NCI-H2196 (cell line): Measurements from ENCODE around the gene PCYOX1L.

Source experiments
- DNase-seq: peaks from one replicate; lab custom pipeline; 2025; ENCODE audit not compliant: unreplicated experiment; lab: John Stamatoyannopoulos, UW

PCYOX1L gene

GRCh38 chr5:149366169-149366729, 8.4 kb downstream of the PCYOX1L start:
- no peak for DNase-seq

GRCh38 chr5:149367249-149367971, 9.6 kb downstream of the PCYOX1L start:
- peak; percentile 67 for DNase-seq

DNA sequence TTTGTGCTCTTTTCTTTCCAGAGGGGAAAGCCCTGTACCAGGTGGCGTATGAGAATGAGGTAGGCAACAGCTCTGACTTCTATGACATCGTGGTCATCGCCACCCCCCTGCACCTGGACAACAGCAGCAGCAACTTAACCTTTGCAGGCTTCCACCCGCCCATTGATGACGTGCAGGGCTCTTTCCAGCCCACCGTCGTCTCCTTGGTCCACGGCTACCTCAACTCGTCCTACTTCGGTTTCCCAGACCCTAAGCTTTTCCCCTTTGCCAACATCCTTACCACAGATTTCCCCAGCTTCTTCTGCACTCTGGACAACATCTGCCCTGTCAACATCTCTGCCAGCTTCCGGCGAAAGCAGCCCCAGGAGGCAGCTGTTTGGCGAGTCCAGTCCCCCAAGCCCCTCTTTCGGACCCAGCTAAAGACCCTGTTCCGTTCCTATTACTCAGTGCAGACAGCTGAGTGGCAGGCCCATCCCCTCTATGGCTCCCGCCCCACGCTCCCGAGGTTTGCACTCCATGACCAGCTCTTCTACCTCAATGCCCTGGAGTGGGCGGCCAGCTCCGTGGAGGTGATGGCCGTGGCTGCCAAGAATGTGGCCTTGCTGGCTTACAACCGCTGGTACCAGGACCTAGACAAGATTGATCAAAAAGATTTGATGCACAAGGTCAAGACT, 10.3 kb downstream of the PCYOX1L start:
- no peak for DNase-seq

GRCh38 chr5:149370878-149371277, 13.0 kb downstream of the PCYOX1L start:
- DNase-seq: peak; percentile 28

DNA sequence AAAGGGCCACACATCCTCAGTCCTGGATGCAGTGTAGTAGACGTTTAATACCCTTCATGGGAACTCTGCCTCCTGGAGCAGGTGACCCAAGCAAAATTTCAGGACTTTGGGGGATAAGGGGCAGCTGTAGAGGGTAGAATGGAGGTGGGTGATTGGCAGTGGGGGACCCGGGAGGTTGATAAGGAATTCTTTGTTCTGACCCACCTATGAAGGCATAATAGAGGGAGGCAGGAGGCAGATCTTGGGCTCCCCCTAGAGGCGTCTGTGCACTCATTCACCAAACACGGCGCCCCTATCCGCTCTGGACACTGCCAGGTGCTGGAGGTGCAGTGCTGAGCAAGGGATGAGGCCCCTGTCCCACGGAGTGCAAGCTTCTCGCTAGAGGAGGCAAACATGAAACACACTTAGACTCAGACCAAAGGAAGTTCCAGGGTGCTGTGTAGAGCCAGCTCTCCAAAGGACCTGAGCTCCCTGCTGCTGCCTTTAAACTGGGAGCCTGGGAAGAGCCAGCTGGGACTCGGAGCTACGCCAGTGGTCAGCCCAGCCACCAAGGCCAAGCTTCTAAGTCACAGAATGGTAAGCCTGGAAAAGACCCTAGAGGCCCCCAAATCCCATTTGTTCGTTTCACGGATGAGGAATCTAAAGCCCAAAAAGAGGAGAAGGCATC, 13.6 kb downstream of the PCYOX1L start:
- DNase-seq: peak; percentile 62

GRCh38 chr5:149372076-149372795, 14.4 kb downstream of the PCYOX1L start:
- DNase-seq: no peak

DNA sequence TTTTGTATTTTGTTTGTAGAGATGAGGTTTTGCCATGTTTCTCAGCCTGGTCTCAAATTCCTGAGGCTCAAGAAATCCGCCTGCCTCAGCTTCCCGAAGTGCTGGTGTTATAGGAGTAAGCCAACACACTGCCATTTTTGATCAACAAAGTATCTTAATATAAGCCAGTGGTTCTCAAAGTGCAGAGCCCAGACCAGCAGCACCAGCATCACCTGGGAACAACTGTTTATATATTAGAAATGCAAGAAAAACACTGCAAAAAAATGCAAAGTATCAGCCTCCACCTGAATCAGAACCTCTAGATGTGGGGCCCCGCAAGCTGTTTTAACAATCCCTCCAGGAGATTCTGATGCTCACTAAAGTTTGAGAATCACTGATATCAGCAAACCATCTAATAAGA, 15.1 kb downstream of the PCYOX1L start:
- DNase-seq: no peak

DNA sequence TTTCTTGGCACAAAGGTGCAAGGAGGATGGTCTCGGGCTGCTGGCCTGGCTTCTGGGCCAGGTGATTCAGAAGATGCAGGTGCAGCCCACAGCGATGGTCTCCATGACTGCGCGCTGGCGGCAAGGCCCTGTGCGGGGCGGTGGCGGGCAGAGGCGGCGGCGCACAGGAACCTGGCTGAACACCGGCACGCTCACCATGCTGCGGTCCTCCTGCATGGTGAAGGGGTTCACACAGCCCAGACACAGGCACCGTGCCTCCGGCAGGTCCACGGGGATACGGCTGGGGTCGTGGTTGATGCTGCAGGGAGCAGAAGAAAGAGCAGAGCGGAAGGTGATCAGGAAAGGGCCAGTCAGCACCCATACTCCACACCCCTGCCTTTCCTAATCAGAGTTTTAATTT, 16.5 kb downstream of the PCYOX1L start:
- no peak for DNase-seq

DNA sequence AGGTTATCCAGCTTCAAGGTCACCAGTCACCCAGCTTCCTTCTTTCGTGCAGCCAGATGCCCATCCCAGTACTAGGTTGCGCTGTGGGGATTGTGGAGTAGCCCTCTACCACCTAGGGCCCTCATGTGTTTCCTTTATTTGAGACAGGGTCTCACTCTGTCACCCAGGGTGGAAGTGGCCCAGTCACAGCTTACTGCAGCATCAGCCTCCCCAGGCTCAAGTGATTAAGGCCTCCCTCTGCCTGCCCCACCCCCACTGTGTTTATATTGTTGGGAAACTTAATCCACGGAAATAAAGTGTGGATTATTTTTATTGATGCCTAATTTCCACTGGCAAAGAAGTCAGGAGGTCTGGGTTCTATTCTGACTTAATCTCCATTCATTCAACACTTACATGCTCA, 17.0 kb downstream of the PCYOX1L start:
- DNase-seq: no peak

DNA sequence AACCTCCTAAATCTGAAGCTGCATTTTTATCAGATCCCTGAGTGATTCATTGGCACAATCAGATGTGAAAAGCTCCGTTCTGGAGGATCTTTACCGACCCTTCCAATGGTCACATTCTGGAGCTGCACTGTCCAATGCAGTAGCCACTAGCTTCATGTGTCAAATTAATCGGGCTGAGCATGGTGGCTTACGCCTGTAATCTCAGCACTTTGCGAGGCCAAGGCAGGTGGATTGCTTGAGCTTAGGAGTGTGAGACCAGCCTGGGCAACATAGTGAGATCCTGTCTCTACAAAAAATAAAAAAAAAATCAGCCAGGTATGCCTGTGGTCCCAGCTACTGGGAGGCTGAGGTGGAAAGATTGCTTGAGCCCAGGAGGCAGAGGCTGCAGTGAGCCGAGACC, 17.6 kb downstream of the PCYOX1L start:
- DNase-seq: no peak

DNA sequence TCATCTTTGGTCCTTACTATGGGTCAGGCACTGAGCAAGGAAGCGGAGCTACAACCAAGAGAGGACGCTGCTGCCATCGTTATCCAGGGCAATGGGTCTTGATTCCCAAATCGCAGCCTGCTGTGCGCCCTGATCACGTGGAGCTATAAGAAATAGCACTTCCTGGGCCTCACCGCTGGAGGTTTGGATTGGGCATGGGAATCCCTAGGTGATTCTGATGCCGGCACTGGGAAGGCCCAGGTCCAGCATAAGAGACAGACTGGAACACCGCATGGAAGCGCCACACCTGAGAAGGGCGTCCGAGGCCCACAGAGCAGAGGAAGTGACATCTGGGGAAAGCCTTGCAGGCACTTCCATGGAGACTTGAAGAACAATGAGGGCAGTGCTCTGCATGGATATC, 18.3 kb downstream of the PCYOX1L start:
- no peak for DNase-seq

- DNase-seq: no peak
Measured at GRCh38 chr5:149376711-149377447, 19.0 kb downstream of the PCYOX1L start.

DNA sequence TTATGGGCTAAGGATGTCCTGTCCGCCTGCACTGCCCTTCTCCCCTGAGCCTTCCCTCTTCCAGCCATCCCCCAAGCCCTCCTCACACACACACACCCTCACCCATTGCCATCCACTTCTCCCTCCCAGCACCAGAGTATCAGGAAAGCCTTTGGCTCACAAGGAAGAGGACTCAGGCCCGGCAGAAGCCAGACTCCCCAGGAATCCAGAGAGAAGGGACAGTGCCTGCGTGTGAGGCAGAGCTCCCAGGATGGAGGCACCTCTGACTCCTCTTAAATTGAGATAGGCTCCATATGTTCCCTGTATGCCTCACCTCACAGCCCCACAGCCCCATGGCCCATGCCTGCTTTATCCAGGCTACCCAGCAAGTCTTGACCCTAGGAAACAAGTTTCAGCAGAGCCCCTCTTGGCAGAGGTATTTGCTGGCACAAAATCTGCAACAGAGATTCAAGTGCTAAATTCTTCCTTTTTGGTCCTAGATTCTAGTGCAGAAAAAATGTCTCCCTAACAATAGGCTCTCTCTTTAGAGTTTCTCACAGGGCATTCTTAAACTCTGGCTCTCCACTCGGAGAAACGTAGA, 20.5 kb downstream of the PCYOX1L start:
- no peak for DNase-seq

DNA sequence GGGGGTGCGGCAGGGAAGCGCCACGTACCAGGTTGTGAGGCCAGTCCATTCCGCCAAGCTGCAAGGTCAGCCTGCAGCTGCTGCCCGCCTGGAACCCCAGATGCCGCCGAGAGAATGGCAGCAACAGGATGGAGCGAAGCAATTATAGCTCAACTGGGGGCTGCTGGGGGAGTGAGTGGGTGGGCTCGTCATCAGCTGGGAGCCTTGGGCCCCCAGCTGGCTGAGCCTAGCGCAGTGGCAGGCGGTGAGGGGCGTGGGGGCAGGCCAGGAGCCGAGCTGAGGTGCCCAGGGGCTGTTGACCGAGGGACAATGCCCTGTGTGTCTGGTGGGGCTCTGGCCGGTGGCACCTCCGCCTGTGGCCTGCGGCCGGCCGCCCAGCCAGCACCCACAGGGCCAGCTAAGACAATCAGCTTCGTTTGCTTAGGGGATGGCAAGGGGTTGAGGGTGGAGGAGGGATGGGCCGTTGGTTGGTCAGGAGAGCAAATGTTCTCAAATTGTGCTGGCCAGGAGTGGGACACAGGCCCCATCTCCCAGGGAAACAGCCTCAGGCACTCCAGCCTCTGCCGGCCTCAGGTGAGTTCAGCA, 21.4 kb downstream of the PCYOX1L start, which contains the start of gene IL17B:
TSS of gene IL17B (minus strand) at position 116 of the 585 bp plus-strand sequence. CDS start at position 49, 67 bp downstream.
- no peak for DNase-seq

GRCh38 chr5:149379818-149380374, 22.1 kb downstream of the PCYOX1L start:
- DNase-seq: no peak

DNA sequence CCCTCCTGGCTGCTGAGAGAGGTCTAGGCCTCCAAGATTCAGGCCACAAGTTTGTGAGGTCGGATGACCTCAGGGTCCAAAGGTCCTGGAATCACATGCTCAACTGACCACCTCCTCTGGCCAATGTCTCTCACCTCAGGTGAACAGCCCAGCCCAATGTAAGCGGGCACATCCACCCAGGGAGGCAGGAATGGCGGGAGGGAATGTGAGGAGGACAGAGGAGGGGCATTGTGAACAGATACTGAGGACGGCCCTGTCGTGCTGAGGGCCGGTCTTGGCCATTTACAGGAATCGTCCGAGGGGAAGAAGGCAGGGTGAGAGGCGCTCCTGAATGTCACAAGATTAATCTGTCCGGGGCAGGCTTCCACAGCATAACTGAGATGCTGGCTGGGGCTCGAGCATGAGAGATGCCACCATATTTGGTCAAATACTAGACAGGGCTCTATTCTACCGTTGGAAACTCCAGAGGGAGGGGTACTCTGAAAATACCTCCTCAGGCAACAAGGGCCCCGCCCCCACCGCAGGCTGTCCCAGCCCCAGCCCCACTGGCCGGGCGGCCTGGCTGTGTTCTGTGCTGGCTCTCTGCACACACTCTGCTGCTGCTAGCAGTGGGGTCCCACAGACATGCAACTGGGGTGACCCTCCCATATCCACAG, 22.7 kb downstream of the PCYOX1L start:
- no peak for DNase-seq

- no peak for DNase-seq
Measured at GRCh38 chr5:149381261-149381985, 23.6 kb downstream of the PCYOX1L start.

DNA sequence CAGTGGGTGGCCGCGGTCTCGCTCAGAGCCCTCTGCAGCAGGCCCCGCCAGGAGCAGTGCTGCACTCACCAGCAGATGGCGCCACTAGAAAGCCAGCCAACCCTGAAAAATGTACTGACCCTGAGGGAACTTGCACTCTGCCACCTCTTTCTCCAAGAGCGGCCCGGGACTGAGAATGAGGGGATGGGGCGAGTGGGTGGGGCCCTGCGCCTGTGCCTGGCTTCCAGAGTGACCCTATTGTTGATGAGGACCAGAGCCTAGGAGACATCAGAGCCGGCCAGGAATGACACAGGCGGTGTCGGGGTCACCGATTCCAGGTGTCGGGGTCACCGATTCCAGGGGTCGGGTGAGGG, 24.1 kb downstream of the PCYOX1L start:
- DNase-seq: peak; percentile 47
